Stimulated activated CD8-positive, alpha-beta memory T cell treated with anti-CD3 and anti-CD28 coated beads, Interleukin-7, amount 100 ng/mL, for 48 hours (primary cell): ENCODE results near the gene CASK.

Experiments
- DNase-seq, 2 donors: peaks; one replicate each; pipeline ENCODE4 v3.0.0-alpha.2; 2020; ENCODE audit warnings: low read depth in 1 of 2; ENCODE audit errors: extremely low read depth in 1 of 2

Gene CASK

GRCh38 chrX:41480508-41481260 is 442.7 kb downstream of the CASK start:
- no peak for DNase-seq

- DNase-seq: no peak
Measured at GRCh38 chrX:41478381-41478911, 444.9 kb downstream of the CASK start.

GRCh38 chrX:41475591-41476241 is 447.6 kb downstream of the CASK start:
- DNase-seq: no peak

- DNase-seq: no peak
Measured at GRCh38 chrX:41475191-41475590, 448.2 kb downstream of the CASK start.

GRCh38 chrX:41474726-41475100 is 448.6 kb downstream of the CASK start:
- DNase-seq: no peak

GRCh38 chrX:41473936-41474725 is 449.2 kb downstream of the CASK start:
- no peak for DNase-seq

- no peak for DNase-seq
Measured at GRCh38 chrX:41472231-41472815, 451.0 kb downstream of the CASK start.

GRCh38 chrX:41471786-41472185 is 451.6 kb downstream of the CASK start:
- DNase-seq: no peak

GRCh38 chrX:41470706-41471105 is 452.6 kb downstream of the CASK start:
- DNase-seq: no peak

GRCh38 chrX:41468647-41469323 is 454.6 kb downstream of the CASK start:
- DNase-seq: no peak
